ENCODE measurements around the gene ZNF529.
"Not testable (repeated sequence)": the region's sequence is repeated elsewhere in the genome, so short reads cannot be mapped to it uniquely, and the experiment has no call there.

Gene ZNF529

DNA sequence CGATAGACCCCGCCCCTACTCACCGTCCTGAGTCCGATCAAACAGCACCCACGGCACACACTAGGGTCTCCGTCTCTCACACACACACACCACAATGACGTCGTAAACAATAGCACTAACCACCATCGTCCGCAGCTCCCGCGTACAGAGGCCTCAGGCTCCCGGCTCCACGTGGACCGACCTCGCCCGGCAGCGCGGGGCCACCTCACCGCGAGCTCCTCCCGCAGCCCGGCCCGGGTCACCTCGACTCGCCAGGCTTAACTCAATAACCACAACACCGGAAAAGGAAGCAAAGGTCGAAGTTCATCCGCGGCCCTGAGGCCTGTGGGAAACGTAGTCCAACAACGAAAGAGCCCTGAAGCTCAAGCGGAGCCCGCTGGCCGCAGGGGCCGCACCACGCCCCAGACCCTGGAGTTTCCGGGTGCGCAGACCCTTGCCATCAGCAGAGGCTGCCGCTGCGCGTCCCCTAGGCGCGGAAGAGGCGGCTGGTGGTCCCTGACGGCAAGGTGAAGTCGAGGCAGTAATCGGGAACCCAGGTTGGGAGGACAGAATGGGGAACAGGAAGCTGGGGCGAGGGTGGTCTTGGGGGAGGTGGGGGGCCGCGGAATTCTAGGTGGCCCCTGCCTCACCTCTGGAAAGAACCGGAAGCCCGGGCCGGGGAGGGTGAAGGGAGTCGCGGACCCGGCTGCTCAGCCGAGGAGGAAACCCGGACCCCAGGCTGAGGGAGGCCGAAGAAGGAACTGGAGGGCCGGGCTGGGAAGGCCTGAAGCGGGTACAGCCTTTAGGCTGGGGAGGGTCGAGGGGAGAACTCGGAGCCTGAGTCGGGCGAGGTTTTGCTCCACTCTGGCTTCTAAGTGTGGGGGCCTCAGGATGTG lies at the start of gene ZNF529:
TSS of gene ZNF529 (minus strand) at position 273 of the 875 bp plus-strand sequence. CDS start 946 bp downstream, outside the sequence.
- DNase-seq (ENCODE audit: low spot score), result peak; percentile 89

DNA sequence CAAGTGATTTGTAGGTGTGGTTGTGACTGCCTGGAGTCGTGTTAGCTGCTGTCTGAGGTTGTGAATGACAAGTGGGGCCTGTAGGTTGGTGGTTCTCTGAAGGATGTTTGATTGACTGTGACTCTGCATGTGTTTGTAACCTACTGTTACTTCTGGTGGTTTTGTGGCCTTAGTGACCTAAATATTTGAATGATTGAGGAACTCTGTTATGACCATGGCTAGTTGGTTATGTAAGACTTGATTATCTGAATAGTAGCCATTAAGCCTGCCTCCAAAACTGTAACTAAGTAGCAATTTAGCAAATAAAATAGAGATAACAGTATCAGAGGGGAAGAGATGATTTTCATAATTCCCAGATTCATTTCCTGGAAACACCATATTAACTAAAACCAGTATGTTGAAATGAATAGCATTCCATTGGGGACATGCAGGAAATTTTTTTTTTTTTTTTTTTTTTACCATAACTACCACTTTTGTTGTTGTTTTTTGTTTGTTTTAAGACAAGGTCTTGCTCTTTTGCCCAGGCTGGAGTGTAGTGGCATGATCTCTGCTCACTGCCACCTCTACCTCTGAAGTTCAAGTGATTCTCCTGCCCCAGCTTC lies 32.9 kb upstream of the ZNF529 start:
- DNase-seq (ENCODE audit: low spot score), result no peak

DNA sequence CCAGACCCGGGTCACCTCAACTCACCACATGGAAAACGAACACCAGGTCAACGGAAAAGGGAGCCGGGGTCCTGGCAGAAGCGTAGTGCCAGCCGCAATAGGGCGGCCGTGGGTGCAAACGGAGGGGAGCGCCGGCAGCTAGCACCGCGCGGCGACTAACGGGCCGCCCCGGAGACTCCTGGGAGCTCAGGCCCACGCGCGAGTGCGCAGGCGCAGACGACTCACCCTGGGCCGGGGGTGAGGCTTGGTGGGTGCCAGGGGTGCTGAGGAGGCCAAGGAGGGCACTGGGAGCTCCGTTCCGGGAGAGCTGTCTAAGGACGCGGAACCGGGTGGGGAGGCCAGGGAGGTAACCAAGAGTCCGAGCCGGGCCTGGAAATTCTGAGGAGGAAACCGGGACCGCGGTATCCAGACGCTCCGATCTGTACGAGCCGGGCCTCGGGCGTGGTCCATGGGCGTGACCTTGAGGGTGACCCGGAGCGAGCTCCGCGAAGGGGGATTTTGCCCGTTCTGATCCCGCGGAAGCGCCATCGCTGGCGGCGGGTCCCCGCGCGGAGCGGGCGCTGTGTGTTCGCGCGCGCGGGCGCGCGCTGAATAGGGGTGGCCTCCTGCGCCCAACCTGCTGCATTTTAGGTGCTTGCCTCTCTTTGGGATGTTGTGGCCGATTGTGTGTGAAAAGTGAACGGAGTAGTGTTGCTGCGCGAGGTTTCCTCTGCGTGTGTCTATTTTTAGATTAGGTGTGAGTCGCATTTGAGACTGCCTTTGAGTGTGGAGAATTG lies 32.2 kb upstream of the ZNF529 start, which contains the start of gene ZNF382:
TSS of gene ZNF382 (plus strand) at position 213 of the 776 bp plus-strand sequence. CDS start 4,602 bp downstream, outside the sequence.
- DNase-seq (ENCODE audit: low spot score), result peak; percentile 87

DNA sequence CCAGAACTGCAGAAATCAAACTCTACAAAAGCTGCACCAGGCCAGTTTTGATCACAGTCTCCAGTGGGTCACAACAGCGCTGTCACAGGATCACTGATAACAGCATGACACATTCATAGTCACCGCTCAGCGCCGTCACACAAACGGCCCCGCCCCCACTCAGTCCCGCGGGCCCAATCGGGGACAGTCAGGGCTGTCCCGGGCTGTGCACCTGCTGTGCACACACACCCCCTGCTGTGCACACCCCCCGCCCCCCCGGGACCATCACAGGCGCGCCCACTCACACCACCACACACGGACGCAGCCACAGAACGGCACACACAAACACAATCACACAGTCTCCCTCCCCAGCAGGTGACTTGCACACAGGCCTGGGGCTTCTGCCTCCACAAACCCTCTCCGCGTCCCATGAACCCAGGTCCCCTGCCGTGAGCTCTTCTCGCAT lies 31.6 kb upstream of the ZNF529 start:
- DNase-seq (ENCODE audit: low spot score), result peak; percentile 61

DNA sequence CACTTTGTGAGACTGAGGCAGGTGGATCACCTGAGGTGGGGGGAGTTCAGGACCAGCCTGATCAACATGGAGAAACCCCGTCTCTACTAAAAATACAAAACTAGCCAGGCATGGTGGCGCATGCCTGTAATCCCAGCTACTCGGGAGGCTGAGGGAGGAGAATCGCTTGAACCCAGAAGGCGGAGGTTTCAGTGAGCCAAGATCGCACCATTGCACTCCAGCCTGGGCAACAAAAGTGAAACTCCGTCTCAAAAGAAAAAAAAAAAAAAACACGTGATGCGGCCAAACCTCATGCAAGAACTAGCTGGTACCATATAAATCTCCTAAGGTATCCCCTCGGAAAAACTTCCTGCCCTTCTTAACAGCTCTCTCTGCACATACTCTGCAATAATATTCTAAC lies 29.6 kb upstream of the ZNF529 start:
- DNase-seq (ENCODE audit: low spot score), result not testable (repeated sequence)

DNA sequence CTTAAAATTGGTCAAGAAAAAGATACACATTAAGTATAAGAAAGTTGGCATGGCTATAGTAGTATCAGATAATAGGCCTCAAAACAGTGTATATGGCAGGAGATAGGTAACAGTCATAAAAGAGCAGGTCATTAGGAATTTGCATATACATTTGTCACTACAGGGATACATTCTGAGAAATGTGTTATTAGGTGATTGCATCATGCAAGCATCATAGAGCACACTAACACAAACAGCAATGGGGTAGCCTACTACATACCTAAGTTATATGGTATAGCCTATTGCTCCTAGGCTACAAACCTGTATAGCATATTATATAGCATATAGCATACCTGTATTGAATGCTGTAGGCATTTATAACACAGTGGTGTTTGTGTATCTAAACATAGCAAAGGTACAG lies 6.2 kb upstream of the ZNF529 start:
- DNase-seq (ENCODE audit: low spot score), result no peak

DNA sequence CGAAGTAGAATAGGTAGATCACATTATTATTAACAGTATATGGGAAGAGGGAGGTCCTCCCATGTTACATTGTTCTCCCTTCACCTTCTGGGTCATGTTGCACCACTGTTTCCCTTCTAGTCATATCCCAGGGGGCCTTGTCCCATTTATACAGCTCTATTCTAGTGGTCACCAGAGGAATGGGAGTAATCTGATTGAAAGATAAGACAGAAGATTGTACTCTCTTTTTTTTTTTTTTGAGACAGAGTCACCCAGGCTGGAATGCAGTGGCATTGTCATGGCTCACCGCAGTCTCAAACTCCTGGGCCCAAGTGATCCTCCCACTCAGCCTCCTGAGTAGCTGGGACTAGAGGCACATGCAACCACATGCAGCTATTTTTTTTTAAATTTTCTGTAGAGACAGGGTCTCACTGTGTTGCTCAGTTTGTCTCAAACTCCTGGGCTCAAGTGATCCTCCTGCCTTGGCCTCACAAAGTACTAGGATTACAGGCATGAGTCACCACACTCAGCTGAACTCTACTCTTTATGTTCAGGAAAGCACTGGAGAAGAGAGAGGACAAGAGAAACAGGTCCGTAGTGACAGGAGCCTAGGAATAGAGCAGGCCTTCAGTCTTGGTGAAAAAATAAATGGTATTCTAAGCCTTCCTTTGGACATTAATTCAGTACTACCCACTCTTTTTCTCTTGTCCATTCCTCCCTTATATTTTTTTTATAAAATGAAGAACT lies 4.3 kb upstream of the ZNF529 start:
- DNase-seq (ENCODE audit: low spot score), result no peak

DNA sequence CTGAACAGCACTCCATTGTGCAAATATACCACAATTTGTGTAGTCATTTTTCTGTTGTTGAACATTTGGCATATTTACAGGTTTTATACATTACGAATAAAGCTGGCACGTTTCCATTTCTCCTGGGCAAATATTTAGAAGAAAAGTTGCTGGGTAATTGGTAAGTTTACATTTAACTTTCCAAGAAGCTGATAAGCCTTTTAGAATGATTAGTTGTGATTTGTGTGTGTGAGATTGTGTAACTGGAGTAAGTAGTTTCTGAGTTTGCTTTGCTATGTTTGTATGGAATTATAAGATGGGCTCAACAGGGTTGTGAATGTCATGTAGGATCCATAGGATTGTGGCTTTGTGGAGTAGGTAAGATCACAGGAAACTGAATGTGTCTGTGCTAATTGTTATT lies 1.6 kb upstream of the ZNF529 start:
- DNase-seq (ENCODE audit: low spot score), result no peak

DNA sequence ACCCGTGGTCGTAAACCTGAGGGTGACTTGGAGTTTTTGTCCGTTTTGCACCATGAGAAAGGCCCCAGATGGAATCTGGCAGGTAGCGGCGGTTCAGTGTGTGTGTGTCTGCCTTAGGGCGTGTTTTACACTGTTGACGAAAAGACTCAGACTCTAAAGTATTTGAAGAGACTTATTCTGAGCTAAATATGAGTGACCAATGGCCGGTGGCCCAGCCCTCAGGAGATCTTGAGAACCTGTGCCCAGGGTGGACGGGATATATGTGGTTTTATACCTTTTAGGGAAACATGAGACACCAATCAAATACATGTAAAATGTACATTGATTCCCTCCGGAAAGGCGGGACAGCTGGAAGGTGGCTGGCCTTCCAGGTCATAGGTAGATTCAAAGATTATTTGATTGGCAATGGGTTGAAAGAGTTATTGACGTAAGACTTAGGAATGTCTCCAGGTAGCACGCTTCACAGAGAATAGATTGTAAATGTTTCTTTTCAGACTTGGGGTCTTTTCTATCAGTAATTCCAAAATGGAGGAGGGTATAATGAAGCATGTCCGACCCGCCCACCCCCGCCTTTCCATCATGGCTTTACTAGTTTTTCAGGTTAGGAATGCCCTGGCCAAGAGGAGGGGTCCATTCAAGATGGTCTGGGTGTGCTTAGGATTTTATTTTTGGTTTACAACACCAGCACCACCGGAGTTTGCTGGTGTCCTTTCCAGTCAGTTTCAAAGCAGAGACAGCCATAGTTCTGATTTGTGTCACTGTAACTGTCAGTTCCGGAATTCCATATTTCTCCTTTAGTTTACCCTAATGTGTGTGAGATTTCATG lies 1.0 kb upstream of the ZNF529 start:
- DNase-seq (ENCODE audit: low spot score), result no peak

DNA sequence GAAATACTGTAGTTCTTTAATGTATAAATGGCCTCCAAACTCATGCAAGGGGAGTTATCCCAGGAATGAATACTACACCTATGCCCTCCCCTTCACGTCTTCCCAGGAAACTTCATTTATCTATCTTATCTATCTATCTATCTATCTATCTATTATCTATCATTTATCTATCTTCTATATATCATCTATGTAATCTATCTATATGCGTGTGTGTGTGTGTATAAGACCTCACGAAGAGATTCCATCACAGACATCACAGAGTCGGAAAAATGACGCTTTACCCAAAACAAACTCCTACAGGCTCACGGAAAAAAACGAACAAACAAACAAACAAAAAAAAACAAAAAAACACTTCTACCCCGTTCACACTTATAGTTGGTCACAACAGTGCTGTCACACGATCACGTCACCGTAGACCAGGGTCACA lies 486 bp downstream of the ZNF529 start:
- DNase-seq (ENCODE audit: low spot score), result no peak

DNA sequence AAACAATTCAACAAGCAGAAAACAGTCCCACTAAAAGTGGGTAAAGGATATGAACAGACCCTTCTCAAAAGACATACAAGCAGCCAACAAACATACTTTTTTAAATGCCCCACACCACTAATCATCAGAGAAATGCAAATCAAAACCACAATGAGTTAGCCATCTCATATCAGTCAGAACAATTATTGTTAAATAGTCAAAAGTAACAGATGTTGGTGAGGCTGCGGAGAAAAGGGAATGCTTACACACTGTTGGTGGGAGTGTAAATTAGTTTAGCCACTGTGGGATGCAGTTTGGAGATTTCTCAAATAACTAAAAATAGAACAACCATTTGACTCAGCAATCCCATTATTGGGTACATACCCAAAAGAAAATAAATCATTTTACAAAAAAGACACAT lies 8.7 kb downstream of the ZNF529 start:
- no peak for DNase-seq (ENCODE audit: low spot score)

DNA sequence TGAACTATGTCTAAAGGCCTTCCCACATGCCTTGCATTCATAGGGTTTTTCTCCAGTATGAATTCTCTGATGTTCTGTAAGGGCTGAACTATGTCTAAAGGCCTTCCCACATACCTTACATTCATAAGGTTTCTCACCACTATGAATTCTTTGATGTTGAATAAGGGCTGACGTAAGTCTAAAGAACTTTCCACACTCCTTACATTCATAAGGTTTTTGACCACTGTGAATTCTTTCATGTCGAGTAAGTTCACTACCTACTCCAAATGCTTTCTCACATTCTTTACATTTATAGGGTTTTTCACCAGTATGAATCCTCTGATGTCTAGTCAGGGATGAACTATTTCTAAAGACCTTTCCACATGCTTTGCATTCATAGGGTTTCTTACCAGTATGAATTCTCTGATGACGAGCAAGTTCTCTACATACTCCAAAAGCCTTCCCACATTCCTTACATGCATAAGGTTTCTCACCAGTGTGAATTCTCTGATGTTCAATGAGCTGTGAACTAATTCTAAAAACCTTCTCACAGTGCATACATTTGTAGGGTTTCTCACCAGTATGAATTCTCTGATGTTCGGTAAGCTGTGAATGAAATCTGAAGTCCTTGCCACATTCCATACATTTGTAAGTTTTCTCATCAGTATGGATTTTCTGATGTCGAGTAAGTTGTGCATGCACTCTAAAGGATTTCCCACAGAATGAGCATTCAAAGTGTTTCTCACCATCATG lies 25.9 kb downstream of the ZNF529 start:
- DNase-seq (ENCODE audit: low spot score), result no peak

DNA sequence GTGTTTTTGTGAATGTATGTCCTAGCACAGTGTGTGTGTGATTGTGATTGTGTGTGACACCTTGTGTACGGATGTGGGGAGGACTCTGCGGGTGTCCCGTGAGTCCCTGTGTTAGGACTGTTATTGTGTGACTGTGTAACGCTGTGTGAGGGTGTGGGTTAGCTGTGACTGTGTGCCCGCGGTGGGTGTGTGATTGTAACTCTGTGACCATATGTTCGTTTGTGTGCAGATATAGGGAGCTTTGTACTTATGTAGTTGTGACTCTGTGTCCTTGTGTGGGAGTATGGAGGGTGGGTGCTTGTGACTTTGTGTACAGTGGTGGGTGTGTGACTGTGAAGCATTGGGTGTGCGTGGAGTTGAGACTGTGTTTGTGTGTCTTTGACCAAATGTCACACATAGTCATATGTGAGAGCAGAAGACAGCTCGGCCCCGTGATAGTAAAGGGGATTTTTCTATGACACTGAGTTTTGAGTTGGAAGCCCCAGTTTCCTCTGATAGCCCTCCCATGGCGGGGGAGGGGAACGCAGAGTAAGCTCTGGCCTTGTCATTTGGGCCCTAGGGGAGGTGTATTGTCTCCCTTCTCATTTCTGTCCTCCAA lies 44.1 kb downstream of the ZNF529 start:
- DNase-seq (ENCODE audit: low spot score), result peak; percentile 31

DNA sequence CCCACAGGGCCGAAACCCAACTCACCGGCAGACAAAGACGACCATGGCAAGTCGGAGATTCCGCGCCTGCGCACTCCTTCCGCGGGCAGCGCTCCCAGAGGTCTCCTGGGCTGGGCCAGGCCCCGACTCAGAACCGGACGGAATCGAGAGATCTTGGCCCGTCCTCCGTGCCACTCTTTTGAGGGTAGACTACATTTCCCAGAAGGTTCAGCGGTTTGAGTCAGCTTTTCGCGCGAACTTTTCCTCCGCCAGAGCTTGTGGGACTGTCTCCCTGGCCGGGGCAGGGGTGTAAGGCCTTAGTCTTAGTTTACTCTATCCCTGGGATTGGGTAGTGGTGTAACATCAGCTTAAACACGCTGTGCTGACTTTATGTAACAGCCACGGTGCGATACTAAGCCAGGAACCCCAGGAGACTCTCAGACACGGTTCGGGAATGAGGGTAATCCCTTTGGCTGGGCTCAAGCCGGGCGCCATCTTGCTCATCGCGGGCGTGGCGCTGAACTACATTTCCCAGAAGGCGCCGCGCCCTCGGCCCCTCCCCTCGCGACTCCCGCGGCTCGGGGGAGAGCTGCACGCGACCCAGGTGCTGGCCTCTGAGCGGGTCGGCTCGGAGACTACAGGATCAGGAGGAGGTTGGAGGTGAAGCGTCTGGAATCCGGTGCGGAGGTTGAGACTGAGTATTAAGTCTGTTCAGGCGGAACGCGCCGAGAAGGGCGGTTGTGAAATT lies 44.7 kb downstream of the ZNF529 start, which contains the start of gene ZNF260:
TSS of gene ZNF260 (minus strand) at position 78 of the 727 bp plus-strand sequence. CDS start 13,033 bp downstream, outside the sequence.
- DNase-seq (ENCODE audit: low spot score), result peak; percentile 90

DNA sequence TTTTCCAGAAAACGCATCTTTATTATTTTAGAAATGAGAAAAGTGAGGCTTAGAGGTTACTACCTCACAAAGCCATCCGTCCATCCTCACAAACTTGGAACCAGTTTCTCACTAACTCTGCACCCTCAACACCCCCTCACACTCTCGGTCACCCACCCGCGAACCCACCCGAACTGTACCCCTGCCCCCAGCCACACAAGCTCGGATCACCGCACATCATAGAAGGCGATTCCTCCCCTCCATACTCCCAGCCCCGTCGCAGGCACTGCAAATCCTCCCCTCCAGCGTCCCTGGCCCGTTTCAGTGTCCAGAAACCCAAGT lies 45.3 kb downstream of the ZNF529 start:
- no peak for DNase-seq (ENCODE audit: low spot score)

DNA sequence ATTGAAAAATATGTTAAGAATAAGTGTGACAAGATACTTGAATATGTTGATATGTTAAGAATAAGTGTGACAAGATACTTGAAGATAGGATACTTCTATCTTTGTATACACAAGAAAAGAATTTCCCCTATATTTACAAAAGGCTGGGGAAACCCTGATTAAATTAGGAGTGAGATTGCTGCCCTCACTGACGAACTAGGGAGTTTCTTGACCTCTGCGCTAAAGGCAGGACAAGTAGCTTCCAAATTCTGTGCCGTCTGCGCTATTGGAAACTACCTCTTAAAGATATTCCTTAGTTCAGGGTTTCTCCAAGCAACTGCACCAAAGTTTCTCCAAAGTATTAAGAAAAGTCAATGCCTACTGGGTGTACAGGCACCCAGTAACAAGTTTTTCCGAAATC lies 45.8 kb downstream of the ZNF529 start:
- DNase-seq (ENCODE audit: low spot score), result no peak

DNA sequence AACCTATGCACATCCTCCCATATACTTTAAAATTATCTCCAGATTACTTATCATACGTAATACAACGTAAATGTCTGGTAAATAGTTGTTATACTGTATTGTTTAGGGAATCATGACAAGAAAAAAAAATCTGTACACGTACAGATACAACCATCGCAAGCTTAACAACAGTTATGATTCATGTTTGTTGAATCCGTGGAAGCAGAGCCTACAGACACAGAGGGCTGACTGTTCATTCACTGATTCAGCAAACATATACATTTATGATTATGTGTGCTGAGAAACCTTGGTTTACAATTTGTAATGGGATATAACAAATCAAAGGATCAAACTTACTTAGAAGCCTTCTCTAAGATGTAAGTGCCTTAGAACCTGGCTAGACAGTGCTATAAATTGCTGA lies 46.5 kb downstream of the ZNF529 start:
- no peak for DNase-seq (ENCODE audit: low spot score)

DNA sequence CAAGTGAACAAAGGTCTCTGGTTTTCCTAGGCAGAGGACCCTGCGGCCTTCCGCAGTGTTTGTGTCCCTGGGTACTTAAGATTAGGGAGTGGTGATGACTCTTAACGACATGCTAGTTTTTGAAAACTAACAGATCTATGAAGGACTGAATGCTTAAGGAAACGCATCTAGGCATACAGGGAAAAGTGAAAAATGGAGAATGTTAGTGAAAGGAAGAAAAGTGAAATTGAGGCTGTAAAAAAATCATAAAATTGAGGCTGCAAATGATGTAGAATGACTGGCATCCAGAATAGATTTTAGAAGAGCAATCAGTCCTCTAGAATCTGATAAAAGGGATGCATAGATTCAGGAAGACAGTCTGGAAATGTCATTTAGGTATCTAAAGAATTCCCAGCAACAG lies 48.5 kb downstream of the ZNF529 start:
- no peak for DNase-seq (ENCODE audit: low spot score)

DNA sequence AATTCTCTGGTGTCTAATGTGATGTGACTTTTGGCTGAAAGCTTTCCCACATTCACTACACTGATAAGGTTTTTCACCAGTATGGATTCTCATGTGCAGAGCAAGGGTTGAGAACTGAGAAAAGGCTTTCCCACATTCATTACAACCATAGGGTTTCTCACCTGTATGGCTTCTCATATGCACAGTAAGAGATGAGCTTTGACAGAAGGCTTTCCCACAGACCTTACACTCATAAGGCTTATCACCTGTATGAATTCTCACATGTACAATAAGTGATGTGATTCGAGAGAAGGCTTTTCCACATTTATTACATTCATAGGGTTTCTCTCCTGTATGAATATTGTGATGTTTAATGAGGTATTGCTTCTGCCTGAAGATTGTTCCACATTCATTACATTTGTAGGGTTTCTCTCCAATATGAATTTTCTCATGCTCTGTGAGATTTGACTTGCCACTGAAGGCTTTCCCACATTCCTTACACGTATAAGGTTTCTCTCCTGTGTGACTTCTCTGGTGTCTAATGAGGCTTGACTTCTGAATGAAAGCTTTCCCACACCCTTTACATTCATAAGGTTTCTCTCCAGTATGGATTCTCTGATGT lies 59.0 kb downstream of the ZNF529 start:
- no peak for DNase-seq (ENCODE audit: low spot score)

Measured in hepatic stellate cell (primary cell).